Measurements from ENCODE around the gene TMEM181.

GRCh38 chr6:158624684-158625682, 65.1 kb downstream of the TMEM181 start:
- TF ChIP-seq MAX (IDR thresholded peaks at IDR 0.05; ENCODE audit: low read depth) (no peak), REST (IDR thresholded peaks at IDR 0.05; ENCODE audit: low read depth, low read length) (no peak)
